Heart right ventricle (tissue), 16 donors: ENCODE results near the gene CD72. TPM values are rescaled to one million over a fixed set of nuclear protein-coding genes. Genes with fewer than 3 reads are reported as not detected.

Source experiments
- ATAC-seq, 8 donors: fragments of 200-7000 bp; cut with Tn5 transposase; one replicate each; pipeline ENCODE4 v1.9.1; 2020; ENCODE audit warnings: mild to moderate bottlenecking in 8 of 8, moderate library complexity in 8 of 8, moderate number of reproducible peaks in 1 of 8
- DNase-seq, 2 donors: peaks; one replicate each; pipeline ENCODE4 v3.0.0-alpha.2; 2020
- H3K27ac ChIP-seq, 10 donors: fragments of 200-600 bp; sonication (generic) in 2 of 10; one replicate each; pipeline versions ENCODE4 v1.5.0 to v1.8.0; 2020 to 2022; ENCODE audit warnings: mild to moderate bottlenecking in 3 of 10
- H3K27me3 ChIP-seq, 7 donors: fragments of 200-600 bp; one replicate each; pipeline ENCODE4 v1.8.0; 2021 to 2022; ENCODE audit warnings: mild to moderate bottlenecking in 2 of 7
- H3K36me3 ChIP-seq, 9 donors: fragments of 200-600 bp; sonication (generic) in 1 of 9; one replicate each; pipeline versions ENCODE4 v1.5.0 to v1.8.0; 2020 to 2022; ENCODE audit warnings: mild to moderate bottlenecking in 2 of 9
- H3K4me1 ChIP-seq, 9 donors: fragments of 200-600 bp; sonication (generic) in 1 of 9; one replicate each; pipeline versions ENCODE4 v1.5.0 to v1.8.0; 2020 to 2022; ENCODE audit warnings: mild to moderate bottlenecking in 4 of 9
- H3K4me3 ChIP-seq, 10 donors: fragments of 200-600 bp; sonication (generic) in 2 of 10; one replicate each; pipeline versions ENCODE4 v1.5.0 to v1.8.0; 2020 to 2022; ENCODE audit warnings: mild to moderate bottlenecking in 7 of 10, moderate library complexity in 2 of 10
- H3K9me3 ChIP-seq, 11 donors: fragments of 200-600 bp in 10 of 11; sonication (generic) in 2 of 11; one replicate each; pipeline versions ENCODE4 v1.5.0 to v1.8.0; 2013 to 2022; ENCODE audit warnings: mild to moderate bottlenecking in 2 of 11, control low read depth in 1 of 11, moderate library complexity in 1 of 11
- CTCF ChIP-seq, 9 donors: fragments of 200-600 bp; sonication (generic) in 2 of 9; IDR thresholded peaks; one replicate each; pipeline versions ENCODE4 v1.5.0 to v1.8.0; 2021 to 2022; ENCODE audit warnings: antibody characterized with exemption in 9 of 9, mild to moderate bottlenecking in 5 of 9, moderate library complexity in 1 of 9
- WGBS, 2 donors: extraction: QIAGEN DNeasy Blood & Tissue Kit; methylation state at CpG; one replicate each; pipeline ENCODE4 v1.1.7; 2013; ENCODE audit warnings: inconsistent platforms in 1 of 2; 5-methylcytosine and 5-hydroxymethylcytosine counted together
- intact Hi-C, 10 donors: fragments of 100-400 bp; cut with DNase I; formaldehyde crosslinking; loops; one replicate each; pipeline versions ENCODE4 v1.11.1 to v1.14.2; 2022
- polyA plus RNA-seq, 2 donors: library from polyadenylated mRNA; stranded (reverse); fragments of 200-250 nt; gene quantifications; one replicate each; pipeline ENCODE4 v1.2.3, GENCODE V29; 2013
- total RNA-seq, 10 donors: library from RNA; stranded (reverse); fragmentation: NEBNext Ultra II Directional in 3 of 10; extraction: Animal tissue kit (Norgen Biotek cat#: 25700) in 3 of 10; gene quantifications; one replicate each; pipeline versions ENCODE4 v1.2.1 to v1.2.4, GENCODE V29; 2021 to 2023
- donor health status: Arrhythmogenic right ventricular cardiomyopathy.
- donor health status: ischemic (EF 13 %, LVEDD 7.1; RV severe dilation, severe dysfunction).
- donor health status: healthy with polysubstance abuse.
- donor health status: DM: no; HTN: yes; CAD: no.
- donor health status: DM: no; HTN: no; CAD: no.
- donor health status: ischemic (EF 25% LVEDD 6.9; RV normal size, moderate dysfunction).
- donor health status: ischemic (EF 25% LVEDD 5.7; RV mildly dilated, moderate dysfunction).
- donor health status: healthy.
- donor health status: DM: yes; HTN: yes; CAD: no.
- donor health status: Ischemic cardiomyopathy.
- donor health status: ischemic (EF 35%, LVEDD 5.7; RV mildly dilated, moderate dysfunction).
- donor health status: nonischemic (EF 11% LVEDD 7.7; RV severe dilation, severe dysfunction).
- donor health status: DM: yes; HTN: yes; CAD: no.
- donor health status: PGD.
- donor health status: ischemic (EF 29% LVEDD 5.4; RV normal size, mild dysfunction).
- donor health status: nonischemic (EF 23%, LVEDD 6.1; RV moderate dilation, normal function).

Gene CD72
- total and polyA plus RNA-seq, 12 donors, result 0.43 to 6.8 (median 0.54) TPM; not detected in 1

GRCh38 chr9:35606726-35607125 is 11.5 kb downstream of the CD72 start:
- Histone ChIP-seq H3K4me1 (peaks cover 0 to 39% (median 25%) of the 10 kb centered on the region in 9 donors), H3K9me3 (no peaks in the 10 kb centered on the region), H3K27ac (no peak overlapping the region), H3K27me3 (no peaks in the 10 kb centered on the region), H3K36me3 (peaks cover 0 to 38% (median 7%) of the 10 kb centered on the region in 9 donors), H3K4me3 (peak overlapping the region in 4 of 10 donors; percentile 13 to 76 (median 62))
- no peak for DNase-seq
- no peak for TF ChIP-seq CTCF (IDR thresholded peaks at IDR 0.05)
- WGBS, 2 donors, result 86 to 92% methylated on average over 7 of the region's 7 CpGs
- no peak for ATAC-seq
- intact Hi-C loops, result loop anchor here in 4 of 10 donors (5.0 to 10.0 kb wide), 2 partner anchors 41 to 48 kb away; partner anchors contain the start of genes CCDC107 (in 1 of the 4), RMRP (in 1 of the 4) and SIT1 (in 1 of the 4)

GRCh38 chr9:35606138-35606504 is 12.1 kb downstream of the CD72 start:
- WGBS, 2 donors, result 6 to 9% methylated on average over 5 of the region's 5 CpGs
- Histone ChIP-seq H3K9me3 (no peaks in the 10 kb centered on the region), H3K4me3 (peak overlapping the region; percentile 56 to 93 (median 73)), H3K27me3 (no peaks in the 10 kb centered on the region), H3K4me1 (peaks cover 0 to 34% (median 25%) of the 10 kb centered on the region in 9 donors), H3K27ac (peak overlapping the region in 9 of 10 donors; percentile 72 to 95 (median 92)), H3K36me3 (peaks cover 0 to 38% (median 7%) of the 10 kb centered on the region in 9 donors)
- DNase-seq, result no peak
- no peak for TF ChIP-seq CTCF (IDR thresholded peaks at IDR 0.05)
- no peak for ATAC-seq
- intact Hi-C loops, result loop anchor here in 4 of 10 donors (5.0 to 10.0 kb wide), 2 partner anchors 41 to 49 kb away; partner anchors contain the start of genes CCDC107 (in 1 of the 4), RMRP (in 1 of the 4) and SIT1 (in 1 of the 4)

- Histone ChIP-seq H3K4me3 (peak overlapping the region; percentile 56 to 93 (median 73)), H3K36me3 (peaks cover 0 to 35% (median 7%) of the 10 kb centered on the region in 9 donors), H3K27ac (peak overlapping the region; percentile 72 to 95 (median 86)), H3K27me3 (no peaks in the 10 kb centered on the region), H3K4me1 (peaks cover 0 to 33% (median 25%) of the 10 kb centered on the region in 9 donors), H3K9me3 (no peaks in the 10 kb centered on the region)
- peak in 1 of 2 donors; percentile 26 for DNase-seq
- WGBS, 2 donors, result 0 to 1% methylated on average over 63 to 76 of the region's 76 CpGs
- peak in 1 of 8 donors; percentile 4 for ATAC-seq
- TF ChIP-seq CTCF (IDR thresholded peaks at IDR 0.05), result no peak
- intact Hi-C loops, result loop anchor here in 5 of 10 donors (2.0 to 10.0 kb wide), 3 partner anchors 41 to 49 kb away; partner anchors contain the start of genes CCDC107 (in 1 of the 5), RMRP (in 1 of the 5) and SIT1 (in 1 of the 5)
Measured at GRCh38 chr9:35605351-35606137, 12.7 kb downstream of the CD72 start.

GRCh38 chr9:35604578-35605350 is 13.4 kb downstream of the CD72 start, which contains the start of gene TESK1:
Gene TESK1, plus strand, starts transcription at chr9:35605262. Its CDS starts 358 bp downstream, at chr9:35605620.
- H3K9me3 ChIP-seq, result no peaks in the 10 kb centered on the region
- H3K4me3 ChIP-seq, result peak within 1 kb of the TSS; percentile 56 to 93 (median 73)
- intact Hi-C loops, result loop anchor here in 6 of 10 donors (2.0 to 10.0 kb wide), 6 partner anchors 42 to 128 kb away; partner anchors contain the start of genes CCDC107 (in 1 of the 6), CREB3 (in 1 of the 6), RMRP (in 1 of the 6) and RUSC2 (in 1 of the 6)
- H3K27me3 ChIP-seq, result no peaks in the 10 kb centered on the region
- ATAC-seq (peak; percentile 41 to 65 (median 54)), DNase-seq (peak; percentile 66 to 78)
- peak within 1 kb of the TSS; percentile 72 to 95 (median 92) for H3K27ac ChIP-seq
- H3K4me1 ChIP-seq, result peaks cover 0 to 38% (median 25%) of the 10 kb centered on the region in 9 donors
- WGBS, 2 donors, result 0 to 1% methylated on average over 49 to 55 of the region's 55 CpGs
- H3K36me3 ChIP-seq, result peaks cover 0 to 27% (median 7%) of the 10 kb centered on the region in 9 donors
- no peak for TF ChIP-seq CTCF (IDR thresholded peaks at IDR 0.05)
